Esophagus muscularis mucosa (tissue), 4 donors: ENCODE data around the gene SEH1L. TPM values are rescaled to one million over a fixed set of nuclear protein-coding genes. Genes with fewer than 3 reads are reported as not detected.

ENCODE experiments used
- DNase-seq: peaks from one replicate; pipeline ENCODE4 v3.0.0-alpha.2; 2017; ENCODE audit errors: extremely low spot score
- H3K27ac ChIP-seq, 4 donors: fragments of 200-600 bp; sonication (generic); replicated peaks in 1 of 4; 1 replicate in 3 of 4; 2 replicates in 1 of 4; pipeline ENCODE4 v1.5.1; 2016 to 2019; ENCODE audit warnings: mild to moderate bottlenecking in 1 of 4
- H3K27me3 ChIP-seq, 4 donors: fragments of 200-600 bp; sonication (generic); one replicate each; pipeline versions ENCODE4 v1.5.1 to v1.6.0; 2016 to 2019
- H3K36me3 ChIP-seq, 4 donors: fragments of 200-600 bp; sonication (generic); one replicate each; pipeline ENCODE4 v1.5.1; 2016 to 2019
- H3K4me1 ChIP-seq, 4 donors: fragments of 200-600 bp; sonication (generic); one replicate each; pipeline ENCODE4 v1.5.1; 2016 to 2019
- H3K4me3 ChIP-seq, 4 donors: fragments of 200-600 bp; sonication (generic); 1 replicate in 2 of 4; 2 replicates in 2 of 4; pipeline ENCODE4 v1.5.1; 2016 to 2019; ENCODE audit warnings: mild to moderate bottlenecking in 4 of 4, moderate library complexity in 1 of 4
- H3K9me3 ChIP-seq, 4 donors: fragments of 200-600 bp; sonication (generic); 1 replicate in 3 of 4; 2 replicates in 1 of 4; pipeline ENCODE4 v1.5.1; 2016 to 2019
- CTCF ChIP-seq, 3 experiments: fragments of 200-600 bp in 2 of 3; fragments of 450-650 bp in 1 of 3; sonication (generic) in 2 of 3; IDR thresholded peaks; one replicate each; pipeline ENCODE4 v1.5.1; 2017 to 2019; ENCODE audit warnings: antibody characterized with exemption in 3 of 3, mild to moderate bottlenecking in 2 of 3, moderate library complexity in 1 of 3
- EP300 ChIP-seq: sonication (generic); formaldehyde crosslinking; IDR thresholded peaks from one replicate; pipeline ENCODE4 v1.6.1; 2017; ENCODE audit warnings: antibody characterized with exemption
- POLR2A ChIP-seq: fragments of 450-650 bp; IDR thresholded peaks from one replicate; pipeline ENCODE4 v1.6.1; 2017; ENCODE audit warnings: antibody characterized with exemption, moderate library complexity, mild to moderate bottlenecking, low read depth
- POLR2AphosphoS5 ChIP-seq, 2 donors: sonication (generic); formaldehyde crosslinking; IDR thresholded peaks; one replicate each; pipeline ENCODE4 v1.6.1; 2017; ENCODE audit warnings: antibody characterized with exemption in 2 of 2
- WGBS: methylation state at CpG from one replicate; pipeline ENCODE4 v1.1.5; 2018; 5-methylcytosine and 5-hydroxymethylcytosine counted together
- intact Hi-C: fragments of 100-400 bp; cut with DNase I; formaldehyde crosslinking; loops from one replicate; pipeline ENCODE4 v1.15.1; 2023
- total RNA-seq, 4 donors: library from RNA; depleted of rRNA; stranded (reverse); fragments of >200 nt; gene quantifications; one replicate each; pipeline versions ENCODE4 v1.1.0 to v1.2.1, GENCODE V29; 2016

SEH1L gene
- total RNA-seq, 4 donors from 2014 or later: 18.0 to 42.6 (median 23.2) TPM

- H3K27ac ChIP-seq: no peak overlapping the region
- H3K27me3 ChIP-seq: no peaks in the 10 kb centered on the region
Measured at GRCh38 chr18:13005289-13005688, 57.5 kb downstream of the SEH1L start.

GRCh38 chr18:13006531-13007247 lies 58.9 kb downstream of the SEH1L start:
- intact Hi-C loops: no loop called here
- no peak for DNase-seq
- Histone ChIP-seq H3K27me3 (no peaks in the 10 kb centered on the region), H3K36me3 (peaks cover 3 to 48% (median 41%) of the 10 kb centered on the region in 4 donors), H3K4me3 (no peak overlapping the region), H3K27ac (no peak overlapping the region), H3K4me1 (peaks cover 0 to 5% (median 0%) of the 10 kb centered on the region in 4 donors), H3K9me3 (no peaks in the 10 kb centered on the region)
- 79% methylated on average over 12 of the region's 12 CpGs for WGBS
- TF ChIP-seq POLR2AphosphoS5 (IDR thresholded peaks at IDR 0.05) (no peak), POLR2A (no peak), EP300 (no peak), CTCF (IDR thresholded peaks at IDR 0.05) (no peak)

More at GRCh38 chr18:13005289-13005688, 57.5 kb downstream of the SEH1L start:
- WGBS: 100% methylated on average over 1 of the region's 1 CpG
- intact Hi-C loops: no loop called here
- Histone ChIP-seq H3K4me3 (no peak overlapping the region), H3K4me1 (peaks cover 0 to 5% (median 0%) of the 10 kb centered on the region in 4 donors), H3K9me3 (no peaks in the 10 kb centered on the region), H3K36me3 (peaks cover 9 to 49% (median 35%) of the 10 kb centered on the region in 4 donors)
- no peak for DNase-seq
- TF ChIP-seq CTCF (IDR thresholded peaks at IDR 0.05) (no peak), EP300 (no peak), POLR2AphosphoS5 (IDR thresholded peaks at IDR 0.05) (no peak), POLR2A (no peak)

GRCh38 chr18:13007248-13007560 lies 59.4 kb downstream of the SEH1L start:
- H3K27me3 ChIP-seq: no peaks in the 10 kb centered on the region
- 45% methylated on average over 2 of the region's 2 CpGs for WGBS
- H3K27ac ChIP-seq: no peak overlapping the region
- TF ChIP-seq EP300 (no peak), POLR2A (no peak), CTCF (IDR thresholded peaks at IDR 0.05) (no peak), POLR2AphosphoS5 (IDR thresholded peaks at IDR 0.05) (no peak)
- peaks cover 0 to 48% (median 40%) of the 10 kb centered on the region in 4 donors for H3K36me3 ChIP-seq
- intact Hi-C loops: no loop called here
- DNase-seq: no peak
- no peaks in the 10 kb centered on the region for H3K9me3 ChIP-seq
- H3K4me3 ChIP-seq: no peak overlapping the region
- peaks cover 0 to 5% (median 0%) of the 10 kb centered on the region in 4 donors for H3K4me1 ChIP-seq

- Histone ChIP-seq H3K27me3 (no peaks in the 10 kb centered on the region), H3K4me1 (no peaks in the 10 kb centered on the region), H3K4me3 (no peak overlapping the region), H3K9me3 (no peaks in the 10 kb centered on the region), H3K27ac (no peak overlapping the region), H3K36me3 (peaks cover 10 to 84% (median 70%) of the 10 kb centered on the region in 4 donors)
- WGBS: 84% methylated on average over 5 of the region's 5 CpGs
- DNase-seq: no peak
- no peak for TF ChIP-seq POLR2AphosphoS5 (IDR thresholded peaks at IDR 0.05)
- no peak for TF ChIP-seq CTCF (IDR thresholded peaks at IDR 0.05)
- TF ChIP-seq EP300: no peak
- TF ChIP-seq POLR2A: no peak
- intact Hi-C loops: no loop called here
Measured at GRCh38 chr18:13011719-13012118, 63.9 kb downstream of the SEH1L start.

- peaks cover 24 to 98% (median 77%) of the 10 kb centered on the region in 4 donors for H3K36me3 ChIP-seq
- intact Hi-C loops: no loop called here
Measured at GRCh38 chr18:13014232-13014631, 66.4 kb downstream of the SEH1L start.

More at GRCh38 chr18:13014232-13014631, 66.4 kb downstream of the SEH1L start:
- no peak overlapping the region for H3K4me3 ChIP-seq
- TF ChIP-seq EP300 (no peak), POLR2A (no peak), POLR2AphosphoS5 (IDR thresholded peaks at IDR 0.05) (no peak), CTCF (IDR thresholded peaks at IDR 0.05) (no peak)
- H3K27me3 ChIP-seq: no peaks in the 10 kb centered on the region
- no peaks in the 10 kb centered on the region for H3K4me1 ChIP-seq
- no peaks in the 10 kb centered on the region for H3K9me3 ChIP-seq
- H3K27ac ChIP-seq: no peak overlapping the region
- DNase-seq: no peak
- 78% methylated on average over 2 of the region's 2 CpGs for WGBS
